GM18519 (cell line): ENCODE data around the gene DYNLT4.
A peak's percentile ranks its signal among the peaks of the same experiment; 100 is the strongest.
"Not testable (repeated sequence)": the region's sequence is repeated elsewhere in the genome, so short reads cannot be mapped to it uniquely, and the experiment has no call there.

ENCODE experiments used
- ATAC-seq: cut with Tn5 transposase; IDR thresholded peaks from one replicate; pipeline ENCODE4 v1.9.1; 2021; ENCODE audit warnings: mild to moderate bottlenecking, moderate library complexity; ENCODE audit not compliant: unreplicated experiment, low FRiP score

Gene DYNLT4

DNA sequence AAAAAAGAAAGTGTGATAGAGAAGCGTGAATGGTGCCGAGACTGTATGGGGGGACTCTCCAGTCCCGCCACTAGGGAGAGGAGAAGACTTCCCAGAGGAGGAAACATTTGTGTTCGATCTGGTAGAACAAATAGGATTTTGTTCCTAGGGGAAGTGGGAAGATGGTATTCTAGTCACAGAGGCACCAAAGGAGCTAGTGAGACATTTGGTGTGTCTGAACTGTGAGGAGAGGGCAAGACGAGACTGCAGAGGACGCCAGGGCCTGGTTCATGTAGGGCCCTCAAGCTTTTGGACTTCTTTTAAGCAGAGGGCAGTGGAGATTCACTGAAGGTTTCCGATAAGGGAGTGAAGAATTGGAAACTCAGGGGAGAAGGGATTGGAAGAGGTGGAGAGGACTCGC is 4.1 kb upstream of the DYNLT4 start:
- no peak for ATAC-seq

DNA sequence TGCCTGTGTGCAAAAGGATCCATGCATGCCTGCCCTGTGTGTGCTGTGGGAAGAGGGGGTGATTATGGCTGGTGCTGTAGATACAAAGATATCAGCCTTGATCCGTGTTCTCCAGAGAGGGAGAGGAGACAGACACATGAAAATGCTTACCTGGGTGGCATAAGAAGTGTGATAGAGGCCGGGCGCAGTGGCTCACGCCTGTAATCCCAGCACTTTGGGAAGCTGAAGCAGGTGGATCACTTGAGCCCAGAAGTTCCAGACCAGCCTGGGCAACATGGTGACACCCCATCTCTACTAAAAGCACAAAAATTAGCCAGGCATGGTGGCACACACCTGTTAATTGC is 3.6 kb upstream of the DYNLT4 start:
- ATAC-seq = not testable (repeated sequence)

DNA sequence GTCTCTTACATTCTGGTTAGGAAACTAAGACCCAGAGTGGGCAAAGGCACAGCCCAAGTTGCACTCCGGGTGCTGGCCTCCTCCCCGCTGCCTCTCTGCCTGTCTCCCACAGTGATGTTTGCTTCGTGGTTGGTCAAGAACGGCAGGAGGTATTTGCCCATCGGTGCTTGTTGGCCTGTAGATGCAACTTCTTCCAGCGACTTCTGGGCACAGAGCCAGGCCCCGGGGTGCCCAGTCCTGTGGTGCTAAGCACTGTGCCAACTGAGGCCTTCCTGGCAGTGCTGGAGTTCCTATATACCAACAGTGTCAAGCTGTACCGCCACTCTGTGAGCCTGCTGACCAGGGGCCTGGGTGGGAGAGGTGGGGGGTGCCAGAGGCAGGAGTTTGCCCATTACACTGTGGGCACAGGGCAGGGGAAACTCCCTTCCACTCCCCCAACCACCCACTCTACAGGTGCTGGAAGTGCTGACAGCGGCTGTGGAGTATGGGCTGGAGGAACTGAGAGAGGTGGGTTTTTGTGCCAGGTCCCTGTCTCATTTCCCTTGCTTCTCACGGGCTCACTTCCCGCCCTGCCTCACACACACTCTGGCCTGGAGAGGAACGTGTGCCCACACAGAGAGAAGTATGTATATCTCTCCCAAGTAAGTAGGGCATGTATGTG is 3.1 kb upstream of the DYNLT4 start:
- ATAC-seq = no peak

DNA sequence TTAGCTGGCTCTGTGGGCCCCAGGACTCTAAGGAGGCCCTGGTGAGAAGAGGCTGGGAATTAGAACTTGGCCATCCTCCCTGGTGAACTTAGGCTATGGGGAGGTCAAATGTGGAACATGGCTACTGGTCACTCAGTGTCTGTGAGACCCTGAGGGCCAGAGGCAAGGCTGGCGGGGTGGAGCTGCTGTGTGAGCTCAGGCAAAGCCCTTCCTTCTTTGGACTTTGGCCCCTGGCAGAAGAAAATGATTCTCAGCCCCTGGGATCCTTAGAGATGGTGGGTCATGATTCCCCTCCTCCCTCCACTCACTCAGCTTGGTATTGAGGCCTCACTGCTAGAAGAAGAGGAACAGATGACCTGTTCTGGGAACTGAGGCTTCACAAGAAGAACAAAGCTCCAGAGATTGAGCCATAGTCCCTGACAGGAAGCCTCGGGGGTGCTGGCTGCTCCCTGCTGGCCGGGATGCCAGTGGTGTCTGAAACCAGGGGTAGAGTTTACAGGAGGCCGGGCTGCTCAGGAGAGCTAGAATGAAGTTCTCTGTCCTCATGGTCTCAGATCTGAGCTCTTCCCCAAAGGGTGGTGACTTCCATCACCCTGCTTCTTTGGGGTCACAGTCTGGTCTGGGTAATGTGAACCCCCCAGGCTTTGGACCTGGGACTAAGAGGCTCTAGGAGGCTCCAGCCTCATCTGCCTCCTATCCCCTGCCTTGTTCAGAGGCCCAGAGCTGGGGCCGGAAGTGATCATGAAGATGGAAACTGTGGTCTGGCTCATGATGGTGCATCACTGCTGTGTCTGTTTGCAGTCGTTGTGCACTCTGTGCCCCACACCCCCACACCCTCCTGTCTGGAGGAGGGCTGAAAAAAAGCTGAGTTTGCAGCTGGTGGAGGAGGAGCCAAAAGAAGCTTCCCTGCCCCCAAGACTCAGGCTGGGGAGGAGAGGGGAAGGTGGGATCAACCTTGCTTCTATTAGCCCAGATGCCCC is 2.1 kb upstream of the DYNLT4 start:
- ATAC-seq = peak; percentile 32

DNA sequence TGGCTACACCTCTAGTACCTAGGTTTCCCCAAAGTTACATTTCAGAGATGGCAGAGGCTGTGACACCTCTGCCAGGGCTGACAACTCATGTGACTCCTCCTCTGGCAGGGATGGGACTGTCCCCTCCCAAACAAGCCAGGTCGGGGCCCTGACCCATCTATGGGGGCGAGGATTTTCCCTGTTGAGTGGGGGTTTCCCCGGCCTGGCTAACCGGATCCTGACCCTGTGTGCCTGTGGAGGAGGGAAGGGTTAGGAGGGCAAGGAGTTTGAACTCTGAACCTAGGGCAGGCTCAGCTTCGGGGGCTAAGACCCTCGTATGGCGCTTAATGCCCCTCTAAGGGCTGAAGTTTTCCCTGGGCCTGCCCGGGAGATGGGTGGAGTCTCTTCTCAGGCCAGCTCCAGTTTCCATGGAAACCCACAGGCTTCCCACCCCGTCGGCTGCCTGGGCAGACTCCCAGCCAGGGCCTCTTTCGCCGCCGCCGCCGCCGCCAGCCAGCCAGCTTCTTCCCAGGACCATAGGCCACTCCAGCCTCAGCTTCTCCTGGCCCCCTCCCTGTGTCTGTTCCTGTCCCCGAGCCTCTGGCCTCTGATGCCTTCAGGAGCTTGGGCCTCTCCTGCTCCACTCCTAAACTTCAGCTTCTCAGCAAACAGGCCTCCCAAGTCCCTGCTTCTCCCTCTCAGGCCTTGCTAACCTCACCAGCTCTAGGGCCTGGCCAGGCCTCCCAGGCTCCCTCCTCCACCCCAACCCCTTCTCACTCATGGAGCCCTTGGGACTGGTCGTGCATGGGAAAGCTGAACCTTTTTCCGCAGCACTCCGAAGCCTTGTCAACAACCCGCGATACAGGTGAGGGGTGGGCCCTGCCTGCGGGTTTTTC is 1.1 kb upstream of the DYNLT4 start, which contains the start of gene BTBD19:
Gene BTBD19 (plus strand): TSS at position 461 of the 875 bp plus-strand sequence. CDS start 298 bp downstream, at position 759.
- no peak for ATAC-seq

DNA sequence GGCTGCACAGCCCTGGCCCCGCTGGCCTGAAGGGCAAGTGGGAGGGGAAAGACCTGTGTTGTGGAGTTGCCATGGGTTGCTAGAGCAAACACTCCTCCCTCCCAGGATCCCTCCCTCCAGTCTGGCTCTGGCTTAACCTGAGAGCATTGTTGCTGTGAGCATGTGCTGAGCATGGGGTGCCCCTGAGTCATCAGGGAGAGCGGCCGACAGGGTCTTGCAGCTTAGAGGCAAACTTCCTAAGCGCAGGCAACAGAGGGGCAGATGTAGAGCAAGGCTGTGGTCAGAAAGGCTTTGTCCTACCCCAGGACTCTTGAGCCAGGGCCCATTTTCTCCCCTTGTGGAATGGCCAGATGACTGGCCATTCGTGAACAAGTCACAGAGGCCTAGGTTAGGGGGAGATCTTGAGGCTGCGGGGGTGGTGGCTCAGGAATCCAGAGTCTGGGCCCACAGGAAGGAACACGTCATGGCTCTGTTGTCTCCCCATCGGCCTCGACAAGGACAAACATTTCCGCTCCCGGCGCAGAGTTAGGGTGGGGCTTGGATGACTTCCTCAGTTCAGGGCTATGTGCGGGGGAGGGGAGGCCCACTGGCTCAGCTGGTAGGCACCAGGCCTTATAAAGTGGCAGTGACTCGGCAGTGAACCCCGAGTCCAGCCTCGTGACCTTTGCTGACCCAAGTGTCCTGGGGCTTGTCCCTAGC is 362 bp upstream of the DYNLT4 start:
- ATAC-seq = no peak

DNA sequence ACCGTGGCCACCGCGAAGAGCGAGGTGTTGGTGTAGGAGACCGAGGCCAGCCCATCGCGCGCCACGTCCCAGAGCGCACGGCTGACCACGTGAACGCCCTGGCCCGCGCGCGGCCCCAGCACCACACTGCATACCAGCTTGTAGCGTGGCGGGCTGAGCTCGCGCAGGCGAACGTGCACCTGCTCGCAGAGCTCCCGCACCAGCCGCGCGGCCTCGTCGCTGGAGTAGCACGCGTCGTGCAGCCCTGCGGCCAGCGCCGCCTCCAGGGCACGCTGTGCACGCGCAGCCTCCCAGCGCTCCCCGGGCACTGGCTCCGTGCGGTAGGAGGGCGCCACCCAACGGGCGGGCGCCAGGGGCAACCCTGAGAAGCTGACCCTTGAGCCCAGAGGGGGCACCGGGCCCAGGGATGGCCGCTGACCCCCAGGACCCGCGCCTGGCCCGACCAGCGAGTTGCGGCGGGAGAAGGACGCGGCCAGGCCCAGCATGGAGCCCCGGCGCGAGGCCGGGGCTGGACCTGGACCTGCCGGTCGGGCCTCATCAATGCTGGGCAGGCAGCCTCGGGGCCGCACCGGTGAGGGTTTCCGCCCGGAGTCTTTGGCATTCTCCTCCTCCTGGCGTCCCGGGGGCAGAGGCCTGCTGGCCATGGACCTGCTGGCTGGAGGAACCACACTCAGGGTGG is 987 bp downstream of the DYNLT4 start:
- no peak for ATAC-seq

DNA sequence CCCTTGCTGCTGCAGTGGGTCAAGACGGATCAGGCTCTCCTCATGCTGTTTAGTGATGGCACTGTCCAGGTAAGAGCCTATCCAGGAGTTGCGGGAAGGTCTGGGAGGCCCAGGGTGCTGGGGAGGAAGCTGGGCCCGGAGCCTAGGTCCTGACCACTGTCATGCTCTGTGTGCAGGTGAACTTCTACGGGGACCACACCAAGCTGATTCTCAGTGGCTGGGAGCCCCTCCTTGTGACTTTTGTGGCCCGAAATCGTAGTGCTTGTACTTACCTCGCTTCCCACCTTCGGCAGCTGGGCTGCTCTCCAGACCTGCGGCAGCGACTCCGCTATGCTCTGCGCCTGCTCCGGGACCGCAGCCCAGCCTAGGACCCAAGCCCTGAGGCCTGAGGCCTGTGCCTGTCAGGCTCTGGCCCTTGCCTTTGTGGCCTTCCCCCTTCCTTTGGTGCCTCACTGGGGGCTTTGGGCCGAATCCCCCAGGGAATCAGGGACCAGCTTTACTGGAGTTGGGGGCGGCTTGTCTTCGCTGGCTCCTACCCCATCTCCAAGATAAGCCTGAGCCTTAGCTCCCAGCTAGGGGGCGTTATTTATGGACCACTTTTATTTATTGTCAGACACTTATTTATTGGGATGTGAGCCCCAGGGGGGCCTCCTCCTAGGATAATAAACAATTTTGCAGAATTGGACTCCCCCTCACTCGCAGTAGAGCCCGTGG is 1.7 kb downstream of the DYNLT4 start:
- ATAC-seq = no peak

DNA sequence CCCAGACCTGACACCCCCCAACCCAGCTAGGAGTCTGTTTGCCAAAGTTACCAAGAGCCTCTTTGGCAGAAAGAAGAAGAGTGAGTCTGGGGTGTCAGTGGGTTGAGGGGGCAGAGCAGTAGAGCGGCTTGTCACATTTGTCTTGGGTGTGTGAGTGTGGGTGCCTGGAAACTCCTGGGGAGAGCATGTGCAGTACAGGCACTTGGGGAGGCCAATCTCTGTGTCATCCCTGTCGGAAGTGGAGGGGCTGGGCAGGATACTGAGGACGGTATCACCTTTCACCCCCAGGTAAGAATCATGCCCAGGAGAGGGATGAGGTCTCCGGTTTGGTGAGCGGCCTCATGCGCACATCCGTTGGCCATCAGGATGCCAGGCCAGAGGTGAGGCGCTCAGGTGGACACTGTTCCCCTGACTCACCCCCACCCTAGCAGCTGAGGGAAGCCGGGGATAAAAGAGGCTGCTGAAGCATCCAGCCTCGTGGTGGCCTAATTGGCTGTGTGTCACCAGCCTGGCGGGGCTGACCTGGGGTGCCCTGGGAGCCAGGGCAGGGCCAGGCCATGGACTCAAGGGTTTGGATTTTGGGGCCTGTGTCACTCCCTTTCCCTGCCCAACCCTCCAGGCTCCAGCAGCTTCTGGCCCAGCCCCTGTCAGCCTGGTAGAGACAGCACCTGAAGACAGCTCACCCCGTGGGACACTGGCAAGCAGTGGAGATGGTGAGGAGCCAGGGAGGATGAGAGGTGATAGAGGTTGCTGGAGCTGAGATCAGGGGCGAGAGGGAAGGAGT is 3.6 kb downstream of the DYNLT4 start:
- ATAC-seq = no peak

DNA sequence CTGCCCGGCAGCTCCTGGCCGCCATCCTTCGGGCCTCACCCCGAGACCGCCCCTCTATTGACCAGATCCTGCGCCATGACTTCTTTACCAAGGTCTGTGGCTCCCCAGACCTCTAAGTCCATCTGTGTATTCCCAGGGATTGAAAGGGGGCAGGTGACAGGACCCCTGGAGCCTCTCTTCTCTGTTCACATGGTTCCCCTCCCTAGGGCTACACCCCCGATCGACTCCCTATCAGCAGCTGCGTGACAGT is 4.2 kb downstream of the DYNLT4 start:
- ATAC-seq = no peak

DNA sequence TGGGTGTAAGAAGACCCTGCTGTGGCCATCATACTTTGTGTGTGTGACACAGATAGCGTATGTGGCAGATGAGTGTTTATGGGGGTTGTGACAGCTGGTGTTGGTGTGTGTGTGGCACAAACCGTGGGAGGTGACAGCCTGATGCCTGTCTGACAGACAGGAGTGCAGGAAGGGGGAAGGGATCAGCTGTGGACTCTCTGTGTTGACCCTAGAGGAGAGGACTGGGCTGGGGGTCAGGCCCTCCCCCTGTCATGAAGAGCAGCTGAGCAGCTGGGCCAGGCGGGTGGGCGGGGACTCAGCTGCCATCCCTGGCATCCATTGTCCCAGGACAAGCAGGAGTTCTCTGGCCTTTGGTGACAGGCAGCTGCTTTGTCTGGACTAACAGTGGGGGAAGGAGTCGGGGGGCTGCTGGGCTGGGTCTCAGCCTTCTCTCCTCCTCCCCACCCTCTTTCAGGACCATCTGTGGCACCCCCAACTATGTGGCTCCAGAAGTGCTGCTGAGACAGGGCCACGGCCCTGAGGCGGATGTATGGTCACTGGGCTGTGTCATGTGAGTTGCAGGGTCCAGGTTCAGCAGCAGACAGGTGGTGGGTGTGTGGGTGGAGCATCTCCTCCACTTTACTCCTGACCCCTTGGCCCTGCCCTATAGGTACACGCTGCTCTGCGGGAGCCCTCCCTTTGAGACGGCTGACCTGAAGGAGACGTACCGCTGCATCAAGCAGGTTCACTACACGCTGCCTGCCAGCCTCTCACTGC is 4.7 kb downstream of the DYNLT4 start:
- no peak for ATAC-seq

DNA sequence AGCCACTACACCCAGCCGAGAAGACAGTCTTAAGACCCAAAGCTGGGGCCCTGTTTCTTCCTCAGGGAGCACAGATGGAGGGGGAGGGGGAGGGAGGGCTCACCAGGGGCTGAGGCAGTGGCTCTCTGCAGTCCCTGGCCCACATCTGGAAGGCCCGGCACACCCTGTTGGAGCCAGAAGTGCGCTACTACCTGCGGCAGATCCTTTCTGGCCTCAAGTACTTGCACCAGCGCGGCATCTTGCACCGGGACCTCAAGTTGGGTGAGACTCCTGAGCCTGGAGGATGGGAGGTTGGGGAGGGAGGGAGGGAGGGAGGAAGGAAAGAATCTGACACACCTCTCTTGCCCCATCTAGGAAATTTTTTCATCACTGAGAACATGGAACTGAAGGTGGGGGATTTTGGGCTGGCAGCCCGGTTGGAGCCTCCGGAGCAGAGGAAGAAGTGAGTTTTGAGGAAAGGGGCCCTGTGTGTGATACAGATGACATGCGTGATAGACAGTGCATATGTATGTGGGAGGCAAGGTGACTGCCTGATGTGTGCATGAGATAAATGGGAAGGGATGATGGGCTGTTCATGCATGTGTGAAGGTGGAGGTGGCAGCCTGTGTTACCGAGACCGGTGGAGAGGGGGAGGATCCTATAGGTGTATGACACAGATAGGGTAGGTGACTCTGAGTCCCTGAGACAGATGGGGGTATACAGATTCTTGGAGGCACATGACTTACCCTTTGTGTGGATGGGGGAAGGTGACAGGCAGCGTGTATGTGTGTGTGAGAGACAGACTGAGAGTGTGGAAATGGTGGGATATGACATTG is 5.5 kb downstream of the DYNLT4 start:
- no peak for ATAC-seq

DNA sequence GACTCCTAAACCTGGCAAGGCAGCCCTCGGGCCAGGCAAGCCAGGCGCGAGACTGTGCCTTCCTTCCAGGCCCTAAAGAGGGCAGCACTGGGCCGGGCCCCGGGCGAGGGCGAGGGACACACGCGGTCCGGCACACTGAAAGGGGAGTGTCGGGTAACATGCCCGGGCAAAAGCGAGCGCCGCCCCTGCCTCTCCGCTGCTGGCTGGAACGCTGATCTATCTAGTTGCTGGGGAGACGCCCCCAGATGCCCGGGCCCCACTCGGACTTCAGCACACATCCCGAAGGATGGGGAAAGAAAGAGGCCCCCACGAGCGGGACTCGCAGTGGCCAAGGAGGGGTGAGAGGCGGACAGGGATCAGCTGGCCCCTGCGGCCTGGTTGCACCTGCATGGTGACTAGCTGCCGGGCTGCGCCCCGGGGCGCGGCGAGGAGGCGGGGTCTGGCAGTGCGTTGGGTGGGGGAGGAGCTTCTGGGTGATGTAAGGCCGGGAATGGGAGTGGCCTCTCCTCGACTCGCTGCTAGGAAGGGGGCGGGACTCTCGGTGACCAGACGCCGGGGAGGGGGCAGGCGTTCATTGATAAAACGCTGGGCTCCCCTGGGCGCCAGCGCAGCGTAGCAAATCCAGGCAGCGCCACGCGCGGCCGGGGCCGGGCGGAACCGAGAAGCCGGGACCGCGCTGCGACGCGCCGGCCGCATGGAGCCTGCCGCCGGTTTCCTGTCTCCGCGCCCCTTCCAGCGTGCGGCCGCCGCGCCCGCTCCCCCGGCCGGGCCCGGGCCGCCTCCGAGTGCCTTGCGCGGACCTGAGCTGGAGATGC is 7.2 kb downstream of the DYNLT4 start, which contains the start of gene PLK3:
Gene PLK3 (plus strand): TSS at position 608 of the 815 bp plus-strand sequence. CDS start 87 bp downstream, at position 695.
- ATAC-seq = peak; percentile 61

DNA sequence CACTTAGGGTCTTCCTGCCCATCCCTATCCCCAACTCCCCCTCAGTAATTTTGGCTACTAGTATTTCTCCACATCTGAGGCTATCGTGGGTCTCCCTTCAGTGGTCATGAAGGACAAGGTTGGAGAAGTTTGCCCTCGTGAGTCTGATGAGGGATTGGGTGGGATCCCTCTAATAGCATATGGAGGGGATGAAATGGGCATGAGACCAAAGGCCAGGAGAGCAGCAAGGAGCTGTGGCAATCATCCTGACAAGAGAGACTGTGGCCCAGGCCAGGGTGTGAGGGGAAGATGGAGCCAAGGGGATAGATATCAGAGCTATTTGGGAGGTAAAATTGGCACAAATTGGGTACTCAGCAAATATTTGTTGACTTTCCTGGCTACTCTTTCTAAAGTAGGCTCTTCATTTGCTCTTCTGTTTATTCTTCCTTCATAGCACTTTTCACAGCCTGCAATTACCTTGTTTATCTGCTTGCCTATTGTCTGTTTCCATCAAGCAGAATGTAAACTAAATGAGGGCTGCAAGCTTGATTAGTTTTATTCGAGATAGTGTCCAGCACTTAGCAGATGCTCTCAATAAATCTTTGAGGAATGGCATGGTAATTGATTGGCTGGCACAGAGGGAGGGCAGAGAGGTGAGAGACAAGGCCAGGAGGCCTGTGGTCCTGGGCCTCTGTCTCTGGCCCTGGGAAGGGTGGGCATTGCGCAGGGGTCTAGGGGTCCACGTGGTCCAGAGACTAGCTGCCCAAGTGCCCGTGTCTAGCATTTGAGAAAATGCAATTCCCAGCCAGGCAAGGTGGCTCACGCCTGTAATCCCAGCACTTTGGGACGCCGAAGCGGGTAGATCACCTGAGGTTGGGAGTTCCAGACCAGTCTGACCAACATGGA is 8.4 kb downstream of the DYNLT4 start:
- no peak for ATAC-seq

DNA sequence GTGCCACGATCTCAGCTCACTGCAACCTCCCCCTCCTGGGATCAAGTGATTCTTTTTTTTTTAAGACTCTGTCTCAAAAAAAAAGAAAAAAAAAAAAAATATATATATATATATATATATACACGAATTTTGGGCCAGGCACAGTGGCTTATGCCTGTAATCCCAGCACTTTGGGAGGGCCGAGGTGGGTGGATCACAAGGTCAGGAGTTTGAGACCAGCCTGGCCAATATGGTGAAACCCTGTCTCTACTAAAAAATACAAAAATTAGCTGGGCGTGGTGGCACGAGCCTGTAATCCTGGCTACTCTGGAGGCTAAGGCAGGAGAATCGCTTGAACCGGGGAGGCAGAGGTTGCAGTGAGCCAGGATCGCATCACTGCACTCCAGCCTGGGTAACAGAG is 9.3 kb downstream of the DYNLT4 start:
- not testable (repeated sequence) for ATAC-seq
